ENCODE results near the gene EDAR.

EDAR gene

DNA sequence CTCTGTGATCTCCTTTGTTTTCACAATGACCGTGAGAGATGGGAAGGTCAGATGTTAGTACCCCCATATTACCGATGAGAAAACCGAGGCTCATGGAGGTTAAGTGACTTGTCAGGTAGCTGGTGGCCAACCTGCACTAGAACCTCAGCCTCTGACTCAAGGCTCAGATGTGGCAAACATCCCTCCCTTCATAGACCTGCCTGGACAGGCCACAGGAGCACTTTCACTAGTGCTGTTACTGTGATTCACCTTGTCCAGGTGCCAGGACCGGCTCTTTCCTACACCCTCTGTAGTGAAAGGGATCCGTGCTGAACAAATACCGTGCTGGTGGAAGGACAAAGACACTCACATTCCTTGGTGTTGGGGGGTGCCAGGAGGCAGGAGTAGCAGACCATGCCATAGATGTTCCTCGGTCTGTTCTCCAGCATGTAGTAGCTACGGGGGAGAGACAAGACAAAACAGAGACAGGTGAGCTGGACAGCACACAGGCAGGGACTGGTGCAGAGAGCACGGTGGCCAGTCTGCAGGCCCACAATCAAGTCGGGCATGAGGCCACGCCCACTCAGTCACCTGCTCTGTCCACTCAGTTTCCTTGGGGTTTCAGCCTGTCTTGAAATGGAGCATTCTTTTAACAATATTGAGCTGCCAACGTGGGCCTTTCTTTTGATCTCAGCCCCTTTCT, 65.9 kb downstream of the EDAR start:
- DNase-seq, result no peak

DNA sequence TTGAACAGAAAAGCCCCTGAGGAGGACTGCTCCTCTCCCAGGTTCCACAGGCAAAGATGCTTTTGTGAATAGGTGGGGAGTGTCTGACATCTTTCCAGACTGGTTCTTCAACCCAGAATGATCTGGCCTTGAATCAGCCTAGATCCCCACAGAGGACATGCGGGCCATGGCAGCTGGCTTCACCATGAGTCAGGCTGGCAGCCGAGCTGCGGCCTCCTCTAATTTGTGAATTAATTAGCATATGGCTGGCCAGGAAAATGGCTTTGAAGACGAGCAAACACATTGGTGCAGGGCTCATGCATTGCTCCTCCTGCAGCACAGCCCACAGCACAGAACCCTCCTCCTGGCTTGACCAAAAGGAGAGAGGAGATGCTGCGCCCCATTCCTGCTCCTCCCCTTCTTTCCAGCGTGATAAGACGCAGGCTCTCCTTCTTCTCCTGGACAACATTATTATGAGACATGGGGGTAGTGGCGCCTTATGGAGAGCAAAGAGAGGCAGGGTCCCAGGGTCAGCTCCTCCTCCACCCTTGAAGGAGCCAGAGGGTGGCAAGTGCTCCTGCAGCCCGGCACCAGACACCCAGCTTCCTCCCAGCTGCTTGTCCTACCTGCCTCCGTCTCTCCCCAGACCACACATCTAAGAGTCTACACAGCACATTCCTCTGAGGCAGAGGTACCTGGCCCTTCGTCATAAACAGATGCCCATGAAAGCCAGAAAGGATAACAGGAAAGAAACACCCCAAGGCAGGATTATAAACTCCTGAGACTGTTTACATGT, 66.7 kb downstream of the EDAR start:
- no peak for DNase-seq

DNA sequence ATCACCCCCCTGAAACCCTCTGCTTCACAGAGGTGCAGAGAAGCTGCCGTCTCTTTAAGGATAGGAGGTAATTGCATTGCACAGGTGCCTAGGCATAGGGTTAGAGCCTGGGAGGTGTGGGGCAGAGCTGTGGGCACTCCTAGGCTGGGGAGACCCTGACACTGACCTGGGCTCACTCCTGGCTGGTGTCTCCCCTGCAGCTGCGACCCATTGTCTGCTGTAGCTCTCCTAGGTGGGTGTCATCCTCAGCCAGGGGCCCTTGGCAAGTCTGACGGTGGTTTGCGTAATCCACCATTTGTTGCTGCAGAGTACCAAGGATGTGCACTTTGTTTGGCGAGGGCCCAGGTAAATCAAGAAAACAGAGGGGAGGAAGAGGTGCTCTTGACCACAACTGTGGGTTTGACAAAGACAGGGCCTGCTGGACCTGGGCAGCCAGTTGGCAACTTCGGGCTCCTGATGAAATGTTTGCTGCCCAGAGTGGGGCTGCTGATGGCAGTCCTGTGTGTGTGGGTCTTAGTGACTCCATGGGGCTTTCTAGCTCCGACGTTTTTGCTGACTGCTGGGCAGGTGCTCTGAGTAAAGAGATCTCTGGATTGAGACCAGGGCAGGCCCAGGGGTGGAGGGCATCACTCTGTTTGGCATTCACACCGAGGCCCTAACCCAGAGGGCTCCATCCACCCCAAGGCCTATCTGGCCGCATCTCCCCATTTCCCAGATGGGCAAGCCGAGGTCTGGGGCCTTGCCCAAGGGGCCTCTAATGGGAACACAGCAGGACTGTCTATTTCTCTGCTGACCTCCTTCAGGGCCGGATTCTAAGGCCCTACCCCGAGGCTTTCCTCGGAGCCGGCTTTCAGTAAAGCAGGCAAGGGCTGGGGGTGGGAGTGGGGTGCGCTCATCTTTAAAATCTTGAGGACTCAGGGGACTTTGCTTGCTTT, 67.7 kb downstream of the EDAR start:
- DNase-seq, result no peak

DNA sequence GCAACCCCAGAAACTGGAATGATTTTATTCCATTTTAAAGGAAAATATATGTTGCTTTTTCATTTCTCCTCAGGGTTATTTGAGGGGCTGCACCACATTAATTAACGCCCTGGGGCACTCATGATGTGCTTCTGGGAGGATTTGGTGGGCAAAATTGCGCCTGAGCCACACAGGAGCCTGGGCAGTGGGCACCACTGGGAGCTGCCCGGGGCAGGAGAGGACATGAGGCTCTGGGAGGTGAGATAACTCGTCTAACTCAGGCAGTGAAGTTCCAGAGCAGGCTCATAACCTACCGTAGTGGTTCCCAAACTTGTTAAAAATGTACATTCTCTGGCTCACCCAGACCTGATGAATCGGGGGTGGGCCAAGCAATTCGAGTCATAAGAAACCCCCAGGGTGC, 68.3 kb downstream of the EDAR start:
- no peak for DNase-seq

DNA sequence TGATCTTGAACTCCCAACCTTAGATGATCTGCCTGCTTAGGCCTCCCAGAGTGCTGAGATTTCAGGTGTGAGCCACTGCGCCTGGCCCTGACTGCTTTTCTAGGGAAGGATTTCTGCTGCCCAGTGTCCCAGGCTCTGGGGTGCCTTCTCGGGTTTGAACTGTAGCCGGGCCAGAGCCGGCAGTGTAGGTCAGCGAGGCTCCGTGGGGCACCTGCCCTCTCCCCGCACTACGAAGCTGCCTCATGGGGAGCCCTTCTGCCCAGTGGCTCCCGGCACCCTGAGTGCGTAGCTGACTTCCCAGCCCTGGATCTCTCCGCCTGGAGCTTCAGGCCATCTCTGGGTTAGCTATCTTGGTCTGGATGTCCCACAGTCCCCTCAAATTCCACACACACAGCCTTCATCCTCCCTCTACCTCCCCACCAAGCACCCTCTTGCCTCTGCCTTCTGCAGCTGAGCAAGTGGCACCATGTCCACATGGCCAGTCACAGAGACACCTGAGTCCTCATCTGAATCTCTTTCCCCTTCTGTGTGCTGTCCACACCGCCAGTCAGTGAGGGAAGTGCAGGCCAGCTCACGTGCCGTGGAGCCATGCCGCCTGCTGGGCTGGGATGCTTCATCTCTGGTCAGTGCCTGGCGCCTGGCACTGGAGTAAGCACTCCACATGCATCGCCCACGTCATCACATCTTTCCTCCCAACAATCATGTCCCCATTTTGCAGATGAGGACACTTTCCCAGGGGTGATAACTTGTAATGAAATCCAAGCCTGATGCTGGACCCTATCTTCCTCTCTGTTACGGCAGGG, 69.2 kb downstream of the EDAR start:
- no peak for DNase-seq

DNA sequence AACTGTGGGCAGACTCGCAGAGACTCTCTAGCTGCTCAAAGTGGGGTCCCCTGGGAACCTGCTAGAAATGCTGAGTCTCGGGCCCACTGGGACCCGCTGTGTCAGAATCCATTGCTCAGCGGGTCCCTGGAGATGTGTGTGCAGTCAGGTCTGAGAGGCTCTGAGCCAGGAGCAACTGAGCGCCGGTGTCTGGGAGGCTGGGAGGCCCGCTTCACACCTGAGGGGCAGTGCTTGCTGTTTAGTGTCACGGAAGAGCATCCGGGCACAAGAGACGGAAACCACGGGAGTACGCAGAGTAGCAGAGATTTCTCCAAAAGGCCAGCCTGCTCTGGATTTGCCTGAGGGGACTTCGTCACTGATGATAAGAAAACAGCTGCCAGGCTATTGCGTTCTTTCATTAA, 70.1 kb downstream of the EDAR start:
- no peak for DNase-seq

DNA sequence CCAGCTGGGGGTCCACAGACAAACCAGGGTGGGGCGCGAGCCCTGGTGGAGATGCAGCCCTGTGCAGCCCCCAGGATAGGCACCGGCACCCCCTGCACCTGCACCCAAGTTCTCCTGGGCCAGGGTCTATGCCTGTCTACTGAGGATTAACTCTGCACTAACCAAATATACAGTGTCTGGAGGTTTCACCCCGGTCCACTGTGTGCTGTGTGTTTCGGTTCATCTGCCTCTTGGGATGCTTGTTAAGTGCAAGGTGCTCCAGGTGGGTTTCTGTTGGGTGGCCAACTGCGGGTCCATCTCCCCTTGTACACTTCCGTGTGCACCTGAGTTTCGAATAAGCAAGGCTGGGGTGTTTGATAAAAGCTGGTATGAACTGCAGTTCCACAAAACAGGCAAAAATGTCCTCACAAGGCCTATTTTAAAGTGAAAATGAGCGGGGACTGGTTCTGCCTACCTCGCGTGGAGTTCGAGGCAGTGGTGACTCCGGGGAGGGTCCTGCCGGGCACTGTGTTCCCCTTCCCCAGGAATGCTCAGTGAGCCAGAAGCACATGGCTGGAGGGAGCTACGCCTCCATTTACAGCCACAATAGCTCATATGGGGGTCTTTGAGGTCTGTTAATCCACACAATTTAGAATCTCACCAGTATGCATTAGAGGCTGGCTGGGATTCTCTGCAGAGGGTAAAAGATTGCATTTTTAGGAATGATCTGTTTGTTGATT, 70.7 kb downstream of the EDAR start:
- DNase-seq, result no peak

DNA sequence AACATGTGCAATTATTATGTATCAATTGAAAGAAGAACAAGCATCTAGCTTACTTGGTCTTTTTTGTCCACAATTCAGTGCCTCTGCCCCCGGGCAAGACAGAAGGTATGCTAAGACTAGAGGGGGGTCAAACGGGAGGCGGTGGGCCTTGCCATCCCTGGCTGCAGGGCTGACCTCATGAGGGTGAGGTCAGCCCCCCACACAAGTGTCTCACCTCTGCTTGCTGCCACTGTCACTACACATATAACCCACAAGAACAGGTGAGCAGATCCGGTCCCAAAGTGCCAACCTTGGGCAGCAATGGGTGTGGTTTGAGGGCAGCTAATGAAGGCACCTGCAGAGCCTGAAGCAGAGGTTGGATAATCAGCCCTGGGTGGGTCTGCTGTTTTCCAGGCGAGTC, 71.5 kb downstream of the EDAR start:
- no peak for DNase-seq

DNA sequence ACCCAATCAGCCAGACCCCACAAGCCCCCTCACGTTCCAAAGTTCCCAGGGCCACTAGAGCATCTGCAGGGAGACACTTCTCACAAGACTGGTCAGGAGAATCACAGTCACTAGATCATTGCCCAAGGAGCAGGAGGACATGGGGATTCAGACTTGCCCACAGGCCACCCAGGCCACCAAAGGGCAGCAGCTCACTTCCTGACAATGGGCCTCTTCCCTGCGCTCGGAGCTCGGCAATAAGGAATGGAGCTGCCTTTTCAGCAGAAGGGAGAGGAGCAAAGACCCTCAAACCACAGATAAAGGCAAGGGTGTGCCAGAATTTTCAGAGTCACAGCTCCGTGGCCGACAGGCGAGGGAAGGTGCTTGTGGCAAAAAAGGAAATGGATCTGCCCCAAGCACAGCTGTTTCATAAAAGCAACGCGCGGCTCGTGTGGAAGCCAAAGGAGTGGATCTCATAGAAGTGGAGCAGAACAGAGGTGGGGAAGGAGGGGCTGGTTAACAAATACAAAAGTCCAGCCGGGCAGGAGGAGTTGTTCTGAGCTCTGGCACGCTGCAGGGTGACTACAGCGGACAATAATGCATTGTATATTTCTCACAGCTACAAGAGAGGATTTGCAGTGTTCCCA, 72.1 kb downstream of the EDAR start:
- no peak for DNase-seq

DNA sequence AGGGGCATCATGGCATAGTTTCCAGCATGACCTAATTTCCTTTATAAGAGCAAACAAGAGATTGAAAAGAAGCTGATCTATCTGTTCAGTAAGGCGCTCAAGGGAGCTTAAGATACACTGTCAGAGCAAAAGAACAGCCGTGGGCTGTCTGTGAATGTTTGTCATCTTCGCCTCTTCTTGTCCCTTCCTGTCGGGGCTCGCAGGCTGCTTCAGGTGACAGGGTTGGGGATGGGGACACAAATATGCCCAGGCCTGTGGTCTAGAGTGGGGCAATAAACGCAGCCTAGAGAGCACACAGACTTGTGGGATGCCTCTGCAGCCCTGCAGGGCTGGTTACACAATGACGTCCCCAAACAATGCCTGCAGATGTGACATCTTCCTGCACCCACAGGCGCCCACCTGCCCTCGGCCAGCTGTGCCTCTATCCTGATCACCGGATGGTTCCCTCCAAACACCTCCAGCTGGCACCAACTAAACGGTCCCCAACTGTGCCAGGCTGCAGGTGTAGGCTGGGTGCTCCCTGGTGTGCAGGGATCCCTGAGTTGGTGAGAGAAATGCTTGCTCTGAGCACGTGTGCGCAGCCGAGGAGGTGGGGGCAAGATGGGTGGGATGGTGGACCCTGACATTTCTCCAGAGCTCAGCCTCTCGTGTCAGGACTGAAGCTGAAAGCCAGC, 72.8 kb downstream of the EDAR start:
- no peak for DNase-seq

DNA sequence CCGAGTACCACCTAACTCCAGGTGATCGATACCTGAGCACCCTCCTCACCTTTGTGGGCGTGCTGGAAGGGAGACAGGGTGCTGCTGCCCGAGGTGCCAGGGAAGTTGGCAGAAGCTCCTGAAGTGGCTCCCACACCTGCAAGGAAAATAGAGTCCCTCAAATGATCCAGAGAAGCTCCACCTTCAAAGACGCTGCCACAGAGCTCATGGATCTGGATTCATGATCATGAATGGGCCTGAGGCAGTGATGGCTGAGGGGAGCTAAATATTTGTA, 76.5 kb downstream of the EDAR start:
- DNase-seq, result no peak

DNA sequence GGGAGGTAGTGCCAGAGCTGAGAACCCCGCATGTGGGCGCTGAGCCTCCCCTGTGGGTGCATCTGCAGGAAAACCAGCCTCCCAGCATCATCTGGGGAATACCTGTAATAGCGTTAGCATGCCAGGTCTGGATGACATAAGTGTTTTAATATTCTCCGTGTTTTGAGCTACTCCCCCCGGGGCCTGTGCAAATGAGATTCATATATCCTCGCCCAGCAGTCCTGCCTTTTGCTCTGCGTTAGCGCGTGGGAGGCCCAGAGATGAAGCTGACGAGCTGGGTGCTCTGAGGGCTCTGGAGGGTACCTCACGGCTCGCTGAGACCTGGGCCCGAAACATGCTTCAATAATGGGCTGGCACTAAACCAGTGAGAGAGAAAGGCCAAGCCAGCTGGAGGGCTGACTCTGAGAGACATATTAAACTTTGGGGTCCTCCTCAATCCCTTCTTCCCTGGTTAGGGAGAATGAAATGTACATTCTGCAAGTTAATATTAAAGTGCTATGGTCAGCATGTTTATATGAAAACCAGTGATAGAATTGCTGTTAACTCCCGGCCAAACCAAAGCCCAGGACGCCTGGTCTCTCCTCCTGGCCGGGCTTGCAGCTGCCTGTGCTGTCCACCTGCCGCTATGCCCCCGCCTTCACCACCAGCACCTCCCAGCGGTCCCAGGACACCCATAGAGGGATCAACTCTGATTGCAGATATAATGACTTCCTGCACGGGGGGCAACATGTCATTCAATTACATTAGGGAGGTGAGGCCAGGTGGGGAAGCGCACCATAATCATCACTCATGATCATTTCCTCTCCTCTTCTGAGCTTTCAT, 77.0 kb downstream of the EDAR start:
- DNase-seq, result no peak

DNA sequence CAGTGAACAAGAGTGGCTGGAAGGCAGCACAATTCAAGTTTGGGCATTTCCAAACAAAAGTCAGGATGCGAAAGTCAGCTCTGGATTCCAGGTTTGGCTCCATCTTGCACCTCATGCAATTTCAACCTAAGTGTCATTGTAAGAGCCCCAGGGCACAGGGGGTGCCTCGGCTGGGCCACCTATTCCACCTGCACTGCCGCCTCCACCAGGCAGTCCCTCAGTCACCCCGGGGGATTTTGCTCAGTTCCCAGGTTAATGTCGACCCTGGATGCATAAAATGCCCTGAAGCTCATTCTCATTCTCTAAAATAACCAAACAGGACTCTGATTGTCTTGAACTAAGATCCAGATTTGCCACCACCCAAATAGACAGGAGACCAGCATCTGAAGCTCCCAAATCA, 77.6 kb downstream of the EDAR start:
- DNase-seq, result no peak

DNA sequence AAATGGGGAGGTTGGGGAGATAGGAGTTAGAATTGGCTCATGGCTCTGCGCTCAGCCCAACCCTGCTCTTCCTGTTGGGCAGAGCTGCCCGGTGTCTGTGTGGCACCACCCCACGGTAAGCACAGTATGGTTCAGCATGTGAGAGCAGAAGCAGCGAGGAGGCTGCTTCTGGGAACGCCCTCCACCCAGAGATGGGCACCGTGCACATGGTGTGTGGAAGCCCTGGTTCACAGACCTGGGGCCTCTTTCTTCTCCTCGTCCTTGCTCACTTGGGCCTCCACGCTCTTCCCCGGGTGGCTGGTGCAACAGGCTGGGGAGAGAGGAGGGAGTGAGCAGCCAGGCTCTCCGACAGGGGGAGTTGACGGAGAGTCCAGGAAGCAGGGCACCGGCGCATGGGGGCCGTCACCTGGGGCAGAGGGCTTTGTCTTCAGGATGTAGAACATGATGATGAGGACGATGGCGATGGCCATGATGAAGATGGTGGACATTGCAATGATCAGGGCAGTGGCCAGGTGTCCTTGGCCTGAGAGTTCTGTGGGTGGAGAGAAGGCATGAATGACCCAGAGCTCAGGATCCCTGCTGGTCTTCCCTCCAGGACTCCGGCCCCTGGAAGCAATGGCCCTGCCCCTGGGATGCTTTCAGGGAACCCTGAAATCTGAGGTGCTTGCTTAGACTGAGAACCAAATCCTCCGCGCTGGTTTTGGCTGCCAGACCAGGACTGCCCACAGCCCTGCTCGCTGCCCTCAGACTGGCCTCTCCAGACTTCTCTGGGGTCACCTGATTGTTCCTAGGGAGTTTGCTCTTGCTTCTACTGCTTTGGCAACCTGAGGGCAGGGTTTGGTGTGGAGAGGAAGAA, 78.3 kb downstream of the EDAR start:
- DNase-seq, result no peak

DNA sequence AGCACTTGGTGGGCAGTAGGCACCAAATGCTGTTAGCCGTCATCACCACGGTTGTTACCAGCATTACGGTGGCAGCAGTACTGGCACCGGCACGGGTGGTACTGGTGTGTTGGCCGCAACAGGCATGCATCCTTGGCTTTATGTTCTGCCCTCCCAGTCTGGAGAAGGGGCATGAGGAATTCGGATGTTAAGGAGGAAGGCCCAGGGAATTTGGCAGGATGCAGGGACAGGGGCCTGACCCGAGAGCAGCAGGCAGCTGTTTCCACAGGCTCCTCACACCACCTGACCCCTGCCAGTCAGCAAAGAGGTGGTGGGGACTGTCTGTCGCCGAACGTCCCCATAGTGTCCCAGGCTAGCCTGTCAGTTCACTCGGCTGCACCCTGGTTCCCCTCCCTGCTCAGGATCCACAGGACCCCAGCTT, 79.0 kb downstream of the EDAR start:
- DNase-seq, result no peak

DNA sequence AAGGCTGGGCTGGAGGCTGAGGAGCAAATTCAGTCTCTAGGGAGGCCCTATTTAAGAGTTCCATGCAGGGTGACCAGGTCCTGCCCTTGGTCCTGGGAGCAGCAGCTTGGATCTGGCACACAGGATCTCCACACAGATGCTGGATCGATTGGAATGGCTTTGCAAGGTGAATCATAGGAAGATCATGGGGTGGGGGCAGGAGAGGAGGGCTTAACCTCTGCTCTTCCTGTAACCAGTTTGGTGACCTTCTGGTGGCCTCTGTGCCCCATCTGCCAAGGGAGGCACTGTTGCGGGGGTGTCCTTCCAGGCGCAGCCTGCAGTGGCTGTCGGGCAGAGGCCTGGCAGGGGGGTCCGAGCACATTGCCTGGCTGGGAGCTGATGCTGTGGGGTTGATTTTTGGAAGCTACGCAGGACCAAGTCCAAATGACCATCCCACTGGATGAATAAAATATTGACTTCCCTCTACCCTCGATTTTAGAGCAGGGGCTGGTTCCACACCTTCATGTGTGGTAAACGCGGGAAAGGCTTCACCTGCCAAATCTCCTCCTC, 79.7 kb downstream of the EDAR start:
- no peak for DNase-seq

DNA sequence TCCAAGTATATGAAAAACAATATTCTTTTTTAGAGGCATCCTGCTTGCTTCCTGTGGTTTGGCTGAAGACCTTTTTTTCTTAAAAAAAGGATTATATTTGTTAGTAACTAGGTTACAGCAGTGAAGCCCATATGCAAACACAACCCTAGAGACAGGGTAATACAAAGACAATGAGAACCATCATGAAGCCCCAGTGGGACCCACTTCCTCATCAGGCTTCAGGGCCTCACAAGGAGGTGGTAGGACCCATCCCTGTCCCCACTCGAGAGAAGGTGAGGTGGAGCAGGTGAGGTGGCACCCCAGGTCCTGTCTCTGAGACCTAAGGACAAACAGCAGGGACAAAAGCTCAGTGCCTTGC, 80.3 kb downstream of the EDAR start:
- no peak for DNase-seq

DNA sequence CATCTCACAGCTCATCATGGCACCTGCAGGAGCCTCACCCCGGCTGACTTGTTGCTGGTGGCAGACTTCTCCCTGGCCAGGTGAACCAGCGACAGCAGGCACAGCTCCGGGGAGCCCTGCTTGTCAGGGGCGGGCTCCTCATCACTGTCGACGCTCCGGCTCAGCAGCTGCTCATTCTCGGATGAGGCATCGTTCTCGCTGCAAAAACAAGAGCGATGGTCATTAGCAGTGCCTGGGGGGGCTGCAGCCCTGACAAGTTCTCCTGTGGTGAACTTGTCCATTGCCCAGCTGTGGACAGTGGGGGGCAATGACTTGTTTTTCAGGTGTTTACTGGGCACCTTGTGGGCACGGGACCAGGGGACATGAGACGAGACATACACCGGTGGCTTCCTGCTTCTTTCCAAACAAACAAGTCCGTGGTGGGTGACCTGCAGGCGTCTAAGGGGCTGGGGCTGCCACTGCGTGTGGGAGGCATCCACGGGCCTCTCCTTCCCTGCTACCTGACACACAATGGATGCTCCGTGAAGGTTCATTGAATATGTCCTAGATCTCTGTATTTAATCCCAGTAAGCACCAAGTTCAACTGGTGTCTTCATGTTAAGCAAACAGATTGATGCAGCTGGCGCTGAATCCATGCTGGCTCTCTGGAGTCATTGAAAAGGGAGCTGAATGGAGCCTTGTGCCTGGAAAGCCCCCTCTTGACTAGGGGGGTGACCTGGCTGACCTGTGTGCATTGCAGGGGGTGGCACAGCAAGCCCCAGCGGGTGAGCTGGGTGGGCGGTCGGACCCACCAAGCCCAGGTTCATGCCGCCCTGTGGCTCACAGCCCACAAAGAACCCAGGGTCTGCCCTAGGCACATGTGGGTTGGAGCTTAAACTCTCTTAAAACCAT, 81.0 kb downstream of the EDAR start:
- DNase-seq, result no peak

Data from NCI-H1930 (cell line).